SJSA1 (cell line): ENCODE results near the gene LIN7C. TPM values are rescaled to one million over a fixed set of nuclear protein-coding genes. Genes with fewer than 3 reads are reported as not detected.

Experiments used
- DNase-seq, 2 experiments: peaks; one replicate each; pipeline ENCODE4 v3.0.0-alpha.2; 2015 to 2020; ENCODE audit warnings: low spot score in 2 of 2, low read depth in 1 of 2
- H3K27ac ChIP-seq: fragments of 250-450 bp; sonication (Bioruptor Pico); 2 replicates; pipeline ENCODE4 v1.5.1; 2020; ENCODE audit warnings: mild to moderate bottlenecking, moderate library complexity
- H3K27me3 ChIP-seq: fragments of 250-450 bp; sonication (Bioruptor Pico); replicated peaks from 2 replicates; pipeline ENCODE4 v1.5.1; 2020; ENCODE audit warnings: mild to moderate bottlenecking, moderate library complexity
- H3K36me3 ChIP-seq: fragments of 250-450 bp; sonication (Bioruptor Pico); 2 replicates; pipeline ENCODE4 v1.5.1; 2020; ENCODE audit warnings: mild to moderate bottlenecking
- H3K4me1 ChIP-seq: fragments of 250-450 bp; sonication (Bioruptor Pico); replicated peaks from 2 replicates; pipeline ENCODE4 v1.6.1; 2021; ENCODE audit warnings: mild to moderate bottlenecking
- H3K4me3 ChIP-seq: fragments of 250-450 bp; sonication (Bioruptor Pico); 2 replicates; pipeline ENCODE4 v1.5.1; 2020; ENCODE audit warnings: mild to moderate bottlenecking
- H3K9me3 ChIP-seq: fragments of 250-450 bp; sonication (Bioruptor Pico); replicated peaks from 2 replicates; pipeline ENCODE4 v1.5.1; 2020; ENCODE audit warnings: mild to moderate bottlenecking
- total RNA-seq: library from RNA; depleted of rRNA; stranded (reverse); fragments of >200 nt; shearing (Covaris generic); gene quantifications from 2 replicates; pipeline ENCODE4 v1.2.3, GENCODE V29; 2014

The LIN7C gene
- total RNA-seq, 1 experiment from 2014 or later = 130 TPM

DNA sequence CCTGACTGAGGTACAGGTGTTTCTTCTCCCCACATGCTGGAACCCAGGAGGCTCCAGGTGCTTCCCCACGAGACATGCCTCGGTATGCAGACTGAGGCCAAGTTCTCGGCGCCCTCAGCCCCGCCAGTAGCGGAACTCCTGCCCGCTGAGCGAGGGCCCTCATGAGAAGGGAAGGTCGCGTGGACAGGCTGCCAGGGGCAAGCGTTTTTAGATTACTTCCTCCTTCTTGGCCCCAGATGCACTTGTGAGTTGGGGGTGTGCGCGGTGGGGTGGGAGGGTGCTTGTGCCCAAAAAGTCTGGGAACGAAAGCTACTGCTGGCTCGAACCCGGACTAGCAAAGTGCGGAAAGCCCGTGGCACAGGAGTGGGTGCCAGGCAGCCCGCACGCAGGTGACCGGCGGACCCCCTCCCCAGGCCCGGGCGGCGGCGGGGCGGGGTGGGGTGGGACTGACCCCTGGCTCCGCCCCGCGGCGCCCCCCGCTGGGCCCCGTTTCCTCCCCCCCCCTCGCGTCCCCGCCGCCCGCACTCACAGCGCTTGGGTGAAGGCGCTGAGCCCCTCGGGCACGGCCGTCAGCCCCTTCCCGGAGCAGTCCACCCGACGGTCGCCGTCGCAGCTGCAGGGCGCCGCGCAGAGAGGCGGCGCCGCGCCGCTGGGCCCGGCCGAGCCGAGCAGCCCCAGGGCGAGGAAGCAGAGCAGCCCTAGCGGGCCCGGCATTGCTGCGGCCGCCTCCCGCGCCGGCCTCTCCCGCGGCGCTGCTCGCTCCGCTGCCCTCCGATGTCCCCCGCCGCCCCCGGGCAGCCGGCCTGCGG is 34.8 kb downstream of the LIN7C start:
- no peaks in the 10 kb centered on the region for H3K27me3 ChIP-seq
- peaks cover 4% of the 10 kb centered on the region; the same call in 1 of the 2 replicates for H3K9me3 ChIP-seq
- H3K4me1 ChIP-seq = peaks cover 28% of the 10 kb centered on the region
- H3K27ac ChIP-seq = peak overlapping the region; percentile 43
- no peak for DNase-seq
- peak overlapping the region; percentile 99 for H3K4me3 ChIP-seq
- peaks cover 6% of the 10 kb centered on the region for H3K36me3 ChIP-seq

DNA sequence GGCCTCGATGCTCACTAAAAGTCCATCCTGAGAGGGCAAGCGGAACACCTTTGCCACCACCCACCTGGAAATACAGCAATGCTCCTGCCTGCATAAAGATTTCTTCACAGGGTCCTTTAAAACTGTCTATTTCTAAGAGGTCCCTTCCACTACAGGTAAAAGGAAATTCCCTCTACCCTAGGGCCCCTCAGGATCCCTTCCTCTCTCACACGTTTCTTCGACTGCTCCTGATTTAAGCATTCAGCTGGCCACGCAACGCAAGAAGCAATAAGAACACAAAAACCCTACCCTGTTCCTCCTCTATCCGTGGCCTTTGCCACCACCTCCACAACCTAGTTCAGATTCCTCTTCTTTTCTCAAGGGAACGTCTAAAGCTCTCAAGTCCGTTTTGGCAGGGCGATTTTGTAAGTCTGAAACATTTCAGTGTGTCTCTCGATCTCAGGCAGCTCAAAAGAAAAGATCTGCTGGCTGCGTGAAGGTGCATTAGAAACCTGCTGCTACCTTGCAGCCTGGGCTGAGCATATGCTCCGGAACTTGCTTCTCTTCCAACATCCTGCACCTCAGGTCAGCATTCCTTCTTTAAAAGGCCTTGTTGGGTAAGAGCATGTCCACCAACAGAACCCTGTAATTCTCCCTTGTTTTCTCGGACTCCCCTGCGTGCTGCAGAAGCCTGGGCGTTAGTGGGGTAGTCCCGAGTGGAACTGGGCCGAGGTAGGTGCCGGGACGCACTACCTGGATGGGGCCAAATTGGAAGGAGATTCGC is 35.6 kb downstream of the LIN7C start:
- H3K36me3 ChIP-seq = peaks cover 6% of the 10 kb centered on the region
- peaks cover 28% of the 10 kb centered on the region for H3K4me1 ChIP-seq
- H3K27ac ChIP-seq = no peak overlapping the region
- H3K4me3 ChIP-seq = peak overlapping the region; percentile 99
- no peak for DNase-seq
- H3K27me3 ChIP-seq = no peaks in the 10 kb centered on the region
- peaks cover 4% of the 10 kb centered on the region; the same call in 1 of the 2 replicates for H3K9me3 ChIP-seq

- peaks cover 28% of the 10 kb centered on the region for H3K4me1 ChIP-seq
- H3K4me3 ChIP-seq = no peak overlapping the region
- H3K36me3 ChIP-seq = peaks cover 6% of the 10 kb centered on the region
- H3K27me3 ChIP-seq = no peaks in the 10 kb centered on the region
- DNase-seq = no peak
- no peak overlapping the region for H3K27ac ChIP-seq
- peaks cover 4% of the 10 kb centered on the region; the same call in 1 of the 2 replicates for H3K9me3 ChIP-seq
These were observed 36.4 kb downstream of the LIN7C start for GRCh38 chr11:27470166-27470565.

GRCh38 chr11:27468995-27469695 is 37.4 kb downstream of the LIN7C start:
- H3K36me3 ChIP-seq = peaks cover 6% of the 10 kb centered on the region
- no peak overlapping the region for H3K4me3 ChIP-seq
- H3K27ac ChIP-seq = no peak overlapping the region
- peaks cover 4% of the 10 kb centered on the region; the same call in 1 of the 2 replicates for H3K9me3 ChIP-seq
- peaks cover 35% of the 10 kb centered on the region for H3K4me1 ChIP-seq
- no peaks in the 10 kb centered on the region for H3K27me3 ChIP-seq
- DNase-seq = no peak

- Histone ChIP-seq H3K4me3 (no peak overlapping the region), H3K27ac (no peak overlapping the region), H3K9me3 (peaks cover 4% of the 10 kb centered on the region; the same call in 1 of the 2 replicates), H3K36me3 (peaks cover 10% of the 10 kb centered on the region), H3K4me1 (peaks cover 41% of the 10 kb centered on the region), H3K27me3 (no peaks in the 10 kb centered on the region)
- DNase-seq = no peak
These were observed 38.2 kb downstream of the LIN7C start for GRCh38 chr11:27468209-27468994.

DNA sequence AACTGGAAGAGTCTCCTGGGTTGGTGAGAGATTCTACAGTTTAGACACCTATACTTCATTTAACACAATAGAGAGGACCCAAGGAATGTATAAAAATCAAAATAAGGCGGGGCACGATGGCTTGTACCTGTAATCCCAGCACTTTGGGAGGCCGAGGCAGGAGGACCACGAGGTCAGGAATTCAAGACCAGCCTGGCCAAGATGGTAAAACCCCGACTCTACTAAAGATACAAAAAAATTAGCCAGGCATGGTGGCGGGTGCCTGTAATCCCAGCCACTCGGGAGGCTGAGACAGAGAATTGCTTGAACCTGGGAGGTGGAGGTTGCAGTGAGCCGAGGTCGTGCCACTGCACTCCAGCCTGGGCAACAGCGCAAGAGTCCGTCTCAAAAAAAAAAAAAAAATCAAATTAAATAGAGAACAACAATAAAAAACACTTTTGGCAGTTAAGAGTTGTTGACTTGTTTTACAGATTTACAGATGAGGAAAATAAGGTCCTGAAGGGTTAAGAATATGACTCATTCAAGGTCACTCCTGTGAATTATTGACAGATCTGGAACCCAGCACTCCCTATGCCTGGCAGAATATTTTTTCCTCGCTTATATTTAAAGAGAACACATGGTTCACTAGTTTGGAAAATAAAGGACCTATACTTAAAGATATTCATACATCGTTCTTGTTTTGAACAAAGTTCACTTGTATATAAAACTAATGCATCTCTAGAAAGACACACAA is 39.2 kb downstream of the LIN7C start:
- peaks cover 8% of the 10 kb centered on the region for H3K36me3 ChIP-seq
- peaks cover 40% of the 10 kb centered on the region for H3K4me1 ChIP-seq
- peaks cover 3% of the 10 kb centered on the region; the same call in 1 of the 2 replicates for H3K9me3 ChIP-seq
- no peak overlapping the region for H3K4me3 ChIP-seq
- no peak overlapping the region for H3K27ac ChIP-seq
- H3K27me3 ChIP-seq = no peaks in the 10 kb centered on the region
- no peak for DNase-seq

DNA sequence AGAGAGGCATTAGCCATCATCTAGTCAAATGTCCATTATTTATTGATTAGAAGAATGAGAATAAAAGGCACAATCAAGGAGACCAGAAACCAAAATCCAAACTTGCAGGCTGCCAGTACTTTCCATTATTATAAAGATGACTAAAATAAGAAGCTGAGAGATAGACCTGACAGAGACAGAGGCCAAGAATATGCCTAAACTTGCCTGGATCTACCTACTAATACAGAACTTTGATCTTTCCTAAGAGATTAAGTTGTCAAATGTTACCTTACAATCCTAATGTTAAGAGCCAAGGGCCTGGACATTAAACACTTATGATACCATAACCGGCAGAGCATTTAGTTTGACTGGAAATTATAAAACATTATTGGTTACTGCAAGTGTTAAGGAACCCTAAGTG is 40.2 kb downstream of the LIN7C start:
- H3K4me3 ChIP-seq = no peak overlapping the region
- no peak for DNase-seq
- peaks cover 35% of the 10 kb centered on the region for H3K4me1 ChIP-seq

GRCh38 chr11:27465629-27466028 is 40.9 kb downstream of the LIN7C start:
- no peak overlapping the region for H3K4me3 ChIP-seq
- no peak for DNase-seq

More for the DNA sequence above, 40.2 kb downstream of the LIN7C start:
- Histone ChIP-seq H3K9me3 (no peaks in the 10 kb centered on the region), H3K27ac (no peak overlapping the region), H3K36me3 (0 out of 2 replicates have a peak, but pooled peaks cover 4% of the 10 kb centered on the region), H3K27me3 (no peaks in the 10 kb centered on the region)

GRCh38 chr11:27464909-27465308 is 41.7 kb downstream of the LIN7C start:
- no peaks in the 10 kb centered on the region for H3K9me3 ChIP-seq
- H3K27me3 ChIP-seq = no peaks in the 10 kb centered on the region
- H3K27ac ChIP-seq = no peak overlapping the region
- 0 out of 2 replicates have a peak, but pooled peaks cover 4% of the 10 kb centered on the region for H3K36me3 ChIP-seq
- H3K4me3 ChIP-seq = no peak overlapping the region
- H3K4me1 ChIP-seq = peaks cover 25% of the 10 kb centered on the region
- no peak for DNase-seq

More at GRCh38 chr11:27465629-27466028, 40.9 kb downstream of the LIN7C start:
- H3K4me1 ChIP-seq = peaks cover 28% of the 10 kb centered on the region
- H3K27ac ChIP-seq = no peak overlapping the region
- 0 out of 2 replicates have a peak, but pooled peaks cover 4% of the 10 kb centered on the region for H3K36me3 ChIP-seq
- H3K27me3 ChIP-seq = no peaks in the 10 kb centered on the region
- no peaks in the 10 kb centered on the region for H3K9me3 ChIP-seq

DNA sequence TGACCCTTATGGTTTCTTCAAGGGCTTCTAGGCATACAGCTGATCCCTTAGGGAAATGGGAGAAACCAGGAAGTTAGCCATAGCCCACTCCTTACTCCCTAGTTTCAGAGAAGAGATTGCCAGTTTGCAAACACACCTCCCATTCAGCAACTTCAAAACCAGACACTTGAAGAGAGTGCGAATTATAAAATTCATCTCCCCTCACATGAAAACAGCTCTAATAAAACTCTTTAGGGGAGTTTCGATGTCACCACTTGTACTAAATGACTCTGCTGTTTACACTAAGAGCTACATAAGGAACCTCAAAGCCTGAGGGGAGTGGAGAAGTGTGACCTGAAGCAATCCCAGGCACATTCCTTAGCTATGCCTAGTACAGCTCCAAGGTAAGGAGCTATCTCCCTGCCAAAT is 42.3 kb downstream of the LIN7C start:
- peak overlapping the region; percentile 3; the same call in 1 of the 2 replicates for H3K27ac ChIP-seq
- no peaks in the 10 kb centered on the region for H3K27me3 ChIP-seq
- peaks cover 25% of the 10 kb centered on the region for H3K4me1 ChIP-seq
- H3K4me3 ChIP-seq = no peak overlapping the region
- H3K9me3 ChIP-seq = no peaks in the 10 kb centered on the region
- DNase-seq = no peak
- H3K36me3 ChIP-seq = 0 out of 2 replicates have a peak, but pooled peaks cover 4% of the 10 kb centered on the region

DNA sequence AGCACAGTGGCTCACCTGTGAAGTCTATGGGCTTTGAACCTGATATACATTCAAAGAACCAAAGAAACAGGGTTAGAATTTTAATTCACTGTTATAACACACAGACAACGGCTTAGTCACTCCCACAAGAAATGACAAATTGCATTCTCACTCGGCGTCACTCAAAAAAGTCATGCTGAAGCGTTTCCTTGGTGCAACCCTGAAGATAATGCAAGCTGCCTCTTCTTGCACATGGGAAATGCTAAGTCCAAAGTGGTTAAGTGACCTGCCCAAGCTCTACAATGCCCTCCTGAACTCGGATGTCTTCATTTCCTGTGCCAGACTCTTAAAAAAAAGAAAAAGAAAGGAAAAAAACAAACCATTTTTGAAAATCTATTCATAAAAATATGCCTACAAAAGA is 44.0 kb downstream of the LIN7C start:
- Histone ChIP-seq H3K4me1 (peaks cover 18% of the 10 kb centered on the region), H3K27ac (no peak overlapping the region), H3K4me3 (no peak overlapping the region), H3K27me3 (no peaks in the 10 kb centered on the region), H3K9me3 (no peaks in the 10 kb centered on the region), H3K36me3 (0 out of 2 replicates have a peak, but pooled peaks cover 4% of the 10 kb centered on the region)
- DNase-seq = no peak

- Histone ChIP-seq H3K27ac (no peak overlapping the region), H3K27me3 (no peaks in the 10 kb centered on the region), H3K4me1 (peaks cover 35% of the 10 kb centered on the region), H3K36me3 (0 out of 2 replicates have a peak, but pooled peaks cover 4% of the 10 kb centered on the region), H3K9me3 (no peaks in the 10 kb centered on the region), H3K4me3 (no peak overlapping the region)
- DNase-seq = no peak
These were observed 46.2 kb downstream of the LIN7C start for GRCh38 chr11:27460158-27460978.
